ENCODE data around the gene NSMF.
"Not testable (repeated sequence)": the region's sequence is repeated elsewhere in the genome, so short reads cannot be mapped to it uniquely, and the experiment has no call there.

The NSMF gene

GRCh38 chr9:137429546-137429890 is 29.6 kb downstream of the NSMF start:
- no peak for FAIRE-seq

GRCh38 chr9:137428841-137429545 is 30.1 kb downstream of the NSMF start:
- FAIRE-seq: no peak

- FAIRE-seq: no peak
These were observed 30.9 kb downstream of the NSMF start for GRCh38 chr9:137428311-137428630.

- no peak for FAIRE-seq
These were observed 31.5 kb downstream of the NSMF start for GRCh38 chr9:137427454-137428310.

- no peak for FAIRE-seq
These were observed 33.0 kb downstream of the NSMF start for GRCh38 chr9:137426018-137426681.

- no peak for FAIRE-seq
These were observed 35.4 kb downstream of the NSMF start for GRCh38 chr9:137423514-137424291.

- no peak for FAIRE-seq
These were observed 36.3 kb downstream of the NSMF start, which contains the start of the genes EXD3 and NOXA1 for GRCh38 chr9:137422604-137423513. Gene EXD3 (minus strand): TSS chr9:137423162. CDS start chr9:137395357, 27,805 bp downstream. Gene NOXA1 (plus strand): TSS chr9:137423393. CDS start chr9:137423530, 137 bp downstream.

GRCh38 chr9:137421838-137422603 is 37.1 kb downstream of the NSMF start:
- FAIRE-seq: no peak

GRCh38 chr9:137417161-137418021 is 41.7 kb downstream of the NSMF start:
- FAIRE-seq: no peak

- no peak for FAIRE-seq
These were observed 42.5 kb downstream of the NSMF start for GRCh38 chr9:137416563-137417151.

- FAIRE-seq: no peak
These were observed 43.0 kb downstream of the NSMF start for GRCh38 chr9:137416006-137416562.

- FAIRE-seq: no peak
These were observed 43.7 kb downstream of the NSMF start for GRCh38 chr9:137415451-137415850.

- no peak for FAIRE-seq
These were observed 46.7 kb downstream of the NSMF start for GRCh38 chr9:137412431-137412830.

- FAIRE-seq: no peak
These were observed 47.3 kb downstream of the NSMF start for GRCh38 chr9:137411645-137412380.

- no peak for FAIRE-seq
These were observed 47.9 kb downstream of the NSMF start for GRCh38 chr9:137411260-137411644.

GRCh38 chr9:137410891-137411249 is 48.3 kb downstream of the NSMF start:
- FAIRE-seq: no peak

GRCh38 chr9:137410236-137410890 is 48.8 kb downstream of the NSMF start:
- not testable (repeated sequence) for FAIRE-seq

- FAIRE-seq: no peak
These were observed 49.6 kb downstream of the NSMF start for GRCh38 chr9:137409515-137409914.

All from A204.1 (cell line).